Breast epithelium (tissue), 3 donors: ENCODE measurements around the gene HERC6.

Source experiments
- CTCF ChIP-seq, 3 donors: fragments of 450-650 bp; IDR thresholded peaks; one replicate each; pipeline ENCODE4 v1.5.1; 2016 to 2017; ENCODE audit warnings: antibody characterized with exemption in 3 of 3, mild to moderate bottlenecking in 3 of 3, moderate library complexity in 3 of 3
- POLR2A ChIP-seq: fragments of 450-650 bp; IDR thresholded peaks from one replicate; pipeline ENCODE4 v1.6.1; 2016; ENCODE audit warnings: antibody characterized with exemption, mild to moderate bottlenecking, moderate library complexity

DNA sequence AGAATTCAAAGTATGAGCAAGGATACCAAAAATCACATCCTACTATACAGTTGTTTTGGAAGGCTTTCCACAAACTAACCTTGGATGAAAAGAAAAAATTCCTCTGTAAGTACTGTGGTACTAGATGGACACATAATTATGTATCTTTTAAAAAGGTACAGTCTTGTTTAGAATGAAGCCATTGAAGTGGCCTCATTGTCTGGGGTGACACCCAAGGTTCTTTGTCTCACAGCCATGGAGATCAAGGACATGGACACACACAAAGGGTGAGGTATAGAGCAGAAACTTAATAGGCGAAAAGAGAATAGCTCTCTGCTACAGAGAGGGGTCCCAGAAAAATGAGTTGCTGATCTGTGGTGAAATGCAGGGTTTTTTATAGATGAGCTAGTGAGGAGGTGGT is 61.5 kb downstream of the HERC6 start:
- TF ChIP-seq CTCF (IDR thresholded peaks at IDR 0.05) = no peak
- no peak for TF ChIP-seq POLR2A
